GM12878 (cell line): ENCODE results near the gene MKRN2. TPM values are rescaled to one million over a fixed set of nuclear protein-coding genes. Genes with fewer than 3 reads are reported as not detected.

ENCODE experiments used
- ATAC-seq: fragments of 200-7000 bp; cut with Tn5 transposase; 3 replicates; pipeline ENCODE4 v1.9.1; 2020; ENCODE audit warnings: mild to moderate bottlenecking, moderate library complexity
- BruUV-seq: library from RNA; stranded (reverse); fragments of 400-500 nt; replicated peaks from 2 replicates; lab custom pipeline; 2021; lab: Mats Ljungman, UMichigan
- CTCF ChIA-PET: fragments of 300-600 bp; sonication (Branson Sonifier 250); formaldehyde crosslinking; extraction: SDS; loops from one replicate; lab custom pipeline; 2021; ENCODE audit warnings: inconsistent platforms; lab: Yijun Ruan, JAX
- POLR2A ChIA-PET: fragments of 350-600 bp; formaldehyde crosslinking; extraction: SDS; loops from one replicate; lab custom pipeline; 2021; ENCODE audit warnings: inconsistent platforms; lab: Charles Lee
- RAD21 ChIA-PET: fragments of 300-600 bp; sonication (Branson Sonifier 250); formaldehyde crosslinking; loops from one replicate; lab custom pipeline; 2023; ENCODE audit warnings: antibody characterized with exemption; ENCODE audit not compliant: unreplicated experiment; lab: Charles Lee
- SMC1A ChIA-PET: fragments of 300-600 bp; sonication (Branson Sonifier 250); formaldehyde crosslinking; loops from one replicate; lab custom pipeline; 2023; ENCODE audit not compliant: unreplicated experiment, uncharacterized antibody; lab: Charles Lee
- DNase-seq: peaks from one replicate; pipeline ENCODE4 v3.0.0-alpha.2; 2011; ENCODE audit warnings: low read depth, low spot score
- FAIRE-seq: peaks from 3 replicates; lab custom pipeline; 2011; peaks lifted over from hg19 to GRCh38; lab: Jason Lieb, UNC
- H2AFZ ChIP-seq: 2 replicates; pipeline ENCODE4 v1.6.0; 2011; ENCODE audit warnings: low read depth, low read length, control low read depth; ENCODE audit not compliant: control insufficient read depth
- H3K27ac ChIP-seq: 2 replicates; pipeline ENCODE4 v1.5.1; 2011; ENCODE audit warnings: control low read depth; ENCODE audit not compliant: control insufficient read depth, insufficient read depth
- H3K27me3 ChIP-seq, 2 experiments: replicated peaks in 1 of 2; 2 replicates each; pipeline versions ENCODE4 v1.6.0 to v1.6.1; 2011; ENCODE audit warnings: low read length in 1 of 2; ENCODE audit not compliant: control insufficient read depth in 2 of 2, insufficient read depth in 2 of 2
- H3K36me3 ChIP-seq, 2 experiments: 2 replicates each; pipeline ENCODE4 v1.5.1; 2011; ENCODE audit warnings: low read length in 1 of 2; ENCODE audit not compliant: control insufficient read depth in 2 of 2, insufficient read depth in 2 of 2
- H3K4me1 ChIP-seq: 2 replicates; pipeline ENCODE4 v1.6.1; 2011; ENCODE audit warnings: mild to moderate bottlenecking, low read length, moderate library complexity, mixed read lengths; ENCODE audit not compliant: control insufficient read depth, insufficient read depth
- H3K4me2 ChIP-seq: 2 replicates; pipeline ENCODE4 v1.6.0; 2011; ENCODE audit warnings: control low read depth; ENCODE audit not compliant: control insufficient read depth, insufficient read depth
- H3K4me3 ChIP-seq: fragments of 200-600 bp; sonication (generic); 2 replicates; pipeline ENCODE4 v1.5.1; 2016
- H3K79me2 ChIP-seq: 2 replicates; pipeline ENCODE4 v1.6.0; 2011; ENCODE audit warnings: low read length; ENCODE audit not compliant: control insufficient read depth, insufficient read depth
- H3K9ac ChIP-seq: 2 replicates; pipeline ENCODE4 v1.8.0; 2011; ENCODE audit warnings: low read length, control low read depth, mixed read lengths; ENCODE audit not compliant: control insufficient read depth, insufficient read depth
- H3K9me3 ChIP-seq: replicated peaks from 3 replicates; pipeline ENCODE4 v1.5.1; 2011; ENCODE audit warnings: mild to moderate bottlenecking, low read length; ENCODE audit not compliant: control insufficient read depth, insufficient read depth
- H4K20me1 ChIP-seq: 2 replicates; pipeline ENCODE4 v1.6.0; 2011; ENCODE audit not compliant: control insufficient read depth, insufficient read depth
- MTA3 ChIP-seq: IDR thresholded peaks from 2 replicates; pipeline ENCODE4 v1.6.1; 2012; ENCODE audit warnings: low read length, inconsistent platforms, borderline replicate concordance
- NBN ChIP-seq: fragments of 450-650 bp; IDR thresholded peaks from 2 replicates; pipeline ENCODE4 v1.6.1; 2016
- RAD51 ChIP-seq: fragments of 450-650 bp; IDR thresholded peaks from 2 replicates; pipeline ENCODE4 v1.6.1; 2016; ENCODE audit warnings: moderate library complexity, mild to moderate bottlenecking, inconsistent platforms
- SPI1 ChIP-seq: IDR thresholded peaks from 2 replicates; pipeline ENCODE4 v1.6.1; 2011; ENCODE audit warnings: low read depth, mild to moderate bottlenecking, low read length, moderate library complexity, borderline replicate concordance; ENCODE audit not compliant: insufficient read depth
- SUPT20H ChIP-seq: IDR thresholded peaks from 2 replicates; pipeline ENCODE4 v1.6.1; 2011; ENCODE audit warnings: low read depth, mild to moderate bottlenecking, low read length, moderate library complexity, borderline replicate concordance; ENCODE audit not compliant: control insufficient read depth
- WGBS: methylation state at CpG from one replicate; pipeline ENCODE4 v1.1.6; 2016; ENCODE audit warnings: low lambda C conversion rate; ENCODE audit not compliant: insufficient replicate concordance, insufficient coverage; ENCODE audit errors: missing lambda C conversion rate; 5-methylcytosine and 5-hydroxymethylcytosine counted together
- in situ Hi-C: fragments of 300-500 bp; cut with MboI; formaldehyde crosslinking; loops from 9 replicates; pipeline ENCODE4 v1.14.3; 2018; ENCODE audit warnings: mixed read lengths
- intact Hi-C: fragments of 100-400 bp; cut with micrococcal nuclease; formaldehyde crosslinking; loops from one replicate; pipeline ENCODE4 v1.14.2; 2022; ENCODE audit not compliant: unreplicated experiment
- polyA plus RNA-seq, 11 experiments: library from polyadenylated mRNA; depleted of rRNA in 4 of 11; unstranded in 6 of 11; stranded (reverse) in 5 of 11; fragments of >200 nt; fragmentation: Nextera tagmentation in 4 of 11; fragmentation: Illumina TruSeq in 1 of 11; extraction: Ambion mirVana in 4 of 11; extraction: Trizol in 1 of 11; gene quantifications; 1 replicate in 1 of 11; 2 replicates in 10 of 11; pipeline versions ENCODE4 v1.2.1 to v1.2.3, GENCODE V29; 2011 to 2016; ENCODE audit warnings: inconsistent platforms in 2 of 11, missing spikeins in 2 of 11, low read depth in 1 of 11
- total RNA-seq, 4 experiments: library from RNA; depleted of rRNA in 3 of 4; stranded (reverse); fragments of >200 nt in 3 of 4; fragmentation: Illumina TruSeq in 1 of 4; extraction: Trizol in 1 of 4; gene quantifications; 2 replicates each; pipeline versions ENCODE4 v1.2.1 to v1.2.3, GENCODE V29; 2013 to 2021
- TF ChIP-seq, protein P1 (sequence below): IDR thresholded peaks from 2 replicates; pipeline ENCODE4 v1.6.1; 2012; ENCODE audit warnings: low read depth, low read length, improper control_type of control experiment
- TF ChIP-seq, protein P2 (sequence below): fragments of 150-350 bp; IDR thresholded peaks from 2 replicates; pipeline ENCODE4 v1.6.1; 2016; ENCODE audit warnings: low read depth, low read length
- TF ChIP-seq, protein P3 (sequence below): fragments of 450-650 bp; conservative IDR thresholded peaks from 2 replicates; pipeline ENCODE4 v1.6.1; 2017; ENCODE audit warnings: mild to moderate bottlenecking, moderate library complexity
- TF ChIP-seq, protein P4 (sequence below), 3 experiments: IDR thresholded peaks in 2 of 3; conservative IDR thresholded peaks in 1 of 3; 2 replicates each; pipeline ENCODE4 v1.5.1; 2011; ENCODE audit warnings: low read depth in 3 of 3, low read length in 3 of 3, mild to moderate bottlenecking in 3 of 3, control low read depth in 2 of 3, moderate library complexity in 2 of 3, inconsistent platforms in 1 of 3, mixed read lengths in 1 of 3; ENCODE audit not compliant: control insufficient read depth in 2 of 3, insufficient read depth in 1 of 3; ENCODE audit errors: extremely low read depth in 1 of 3
- TF ChIP-seq, protein P5 (sequence below): IDR thresholded peaks from 2 replicates; pipeline ENCODE4 v1.6.1; 2012; ENCODE audit warnings: mild to moderate bottlenecking, low read depth, low read length

The MKRN2 gene
- total and polyA plus RNA-seq, 10 of the 15 experiments (the other 5 are each of a cell fraction or from before 2014, with no cell fraction given), result 15.4 to 40.7 (median 34.4) TPM

DNA sequence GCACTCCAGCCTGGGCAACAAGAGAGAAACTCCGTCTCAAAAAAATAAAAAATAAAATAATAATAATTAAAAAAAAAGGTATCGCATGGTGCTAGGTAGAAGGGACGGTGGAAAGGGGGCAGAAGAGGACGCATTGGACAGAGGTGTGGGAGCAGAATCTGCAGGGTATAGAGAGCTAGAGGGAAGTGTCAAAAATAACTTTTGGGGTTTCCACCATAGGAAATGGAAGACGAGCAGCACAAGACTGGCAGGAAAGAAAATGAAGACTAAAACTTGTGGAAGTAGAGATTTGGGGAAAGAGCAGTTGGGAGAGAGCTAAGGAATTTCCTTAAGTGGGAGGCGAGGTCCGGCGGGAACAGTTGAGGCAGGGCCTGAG lies 585 bp upstream of the MKRN2 start:
- peaks cover 16% of the 10 kb centered on the region for H3K4me1 ChIP-seq
- no peak for FAIRE-seq
- ChIA-PET RAD21 (interaction anchor here (1.0 kb wide), 3 partner anchors 71 to 103 kb away, joined by 3 to 4 read pairs (median 3); partner anchors contain the start of gene TSEN2), CTCF (interaction anchor here (0.5 to 1.5 kb wide), 3 partner anchors 11 to 72 kb away, joined by 3 to 4 read pairs (median 3); partner anchors contain the start of gene TSEN2), POLR2A (interaction anchor here (0.6 to 1.2 kb wide), 2 partner anchors 10 to 72 kb away, joined by 3 to 7 read pairs; partner anchors contain the start of gene TSEN2), SMC1A (interaction anchor here (0.7 to 5.6 kb wide), 4 partner anchors 10 to 403 kb away, joined by 3 to 38 read pairs (median 6); partner anchors contain the start of genes MKRN2OS and RAF1)
- H3K27ac ChIP-seq, result peak overlapping the region; percentile 89
- DNase-seq, result no peak
- BruUV-seq, result TSS peak; percentile 79
- H3K4me2 ChIP-seq, result peak overlapping the region; percentile 41
- H3K36me3 ChIP-seq, result no peaks in the 10 kb centered on the region
- no peaks in the 10 kb centered on the region for H3K9me3 ChIP-seq
- in situ Hi-C loops, result no loop called here
- no peak for ATAC-seq
- intact Hi-C loops, result loop anchor here (2.0 to 5.0 kb wide), 4 partner anchors 72 to 419 kb away; partner anchors contain the start of genes RPL32 and TSEN2
- peak overlapping the region; percentile 96 for H2AFZ ChIP-seq
- H3K79me2 ChIP-seq, result peaks cover 46% of the 10 kb centered on the region
- no peaks in the 10 kb centered on the region for H4K20me1 ChIP-seq
- WGBS, result 2% methylated on average over 8 of the region's 8 CpGs
- H3K4me3 ChIP-seq, result peak overlapping the region; percentile 95
- H3K27me3 ChIP-seq, result no peaks in the 10 kb centered on the region
- H3K9ac ChIP-seq, result peak overlapping the region; percentile 80
- TF ChIP-seq RAD51, result no peak
- TF ChIP-seq, protein P1, sequence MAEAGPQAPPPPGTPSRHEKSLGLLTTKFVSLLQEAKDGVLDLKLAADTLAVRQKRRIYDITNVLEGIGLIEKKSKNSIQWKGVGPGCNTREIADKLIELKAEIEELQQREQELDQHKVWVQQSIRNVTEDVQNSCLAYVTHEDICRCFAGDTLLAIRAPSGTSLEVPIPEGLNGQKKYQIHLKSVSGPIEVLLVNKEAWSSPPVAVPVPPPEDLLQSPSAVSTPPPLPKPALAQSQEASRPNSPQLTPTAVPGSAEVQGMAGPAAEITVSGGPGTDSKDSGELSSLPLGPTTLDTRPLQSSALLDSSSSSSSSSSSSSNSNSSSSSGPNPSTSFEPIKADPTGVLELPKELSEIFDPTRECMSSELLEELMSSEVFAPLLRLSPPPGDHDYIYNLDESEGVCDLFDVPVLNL, result no peak
- TF ChIP-seq NBN, result 0 out of 2 replicates have a peak, but pooled peaks have one; percentile 9
- TF ChIP-seq MTA3, result no peak
- TF ChIP-seq, protein P2, sequence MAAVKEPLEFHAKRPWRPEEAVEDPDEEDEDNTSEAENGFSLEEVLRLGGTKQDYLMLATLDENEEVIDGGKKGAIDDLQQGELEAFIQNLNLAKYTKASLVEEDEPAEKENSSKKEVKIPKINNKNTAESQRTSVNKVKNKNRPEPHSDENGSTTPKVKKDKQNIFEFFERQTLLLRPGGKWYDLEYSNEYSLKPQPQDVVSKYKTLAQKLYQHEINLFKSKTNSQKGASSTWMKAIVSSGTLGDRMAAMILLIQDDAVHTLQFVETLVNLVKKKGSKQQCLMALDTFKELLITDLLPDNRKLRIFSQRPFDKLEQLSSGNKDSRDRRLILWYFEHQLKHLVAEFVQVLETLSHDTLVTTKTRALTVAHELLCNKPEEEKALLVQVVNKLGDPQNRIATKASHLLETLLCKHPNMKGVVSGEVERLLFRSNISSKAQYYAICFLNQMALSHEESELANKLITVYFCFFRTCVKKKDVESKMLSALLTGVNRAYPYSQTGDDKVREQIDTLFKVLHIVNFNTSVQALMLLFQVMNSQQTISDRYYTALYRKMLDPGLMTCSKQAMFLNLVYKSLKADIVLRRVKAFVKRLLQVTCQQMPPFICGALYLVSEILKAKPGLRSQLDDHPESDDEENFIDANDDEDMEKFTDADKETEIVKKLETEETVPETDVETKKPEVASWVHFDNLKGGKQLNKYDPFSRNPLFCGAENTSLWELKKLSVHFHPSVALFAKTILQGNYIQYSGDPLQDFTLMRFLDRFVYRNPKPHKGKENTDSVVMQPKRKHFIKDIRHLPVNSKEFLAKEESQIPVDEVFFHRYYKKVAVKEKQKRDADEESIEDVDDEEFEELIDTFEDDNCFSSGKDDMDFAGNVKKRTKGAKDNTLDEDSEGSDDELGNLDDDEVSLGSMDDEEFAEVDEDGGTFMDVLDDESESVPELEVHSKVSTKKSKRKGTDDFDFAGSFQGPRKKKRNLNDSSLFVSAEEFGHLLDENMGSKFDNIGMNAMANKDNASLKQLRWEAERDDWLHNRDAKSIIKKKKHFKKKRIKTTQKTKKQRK, result no peak
- no peak for TF ChIP-seq SPI1
- TF ChIP-seq SUPT20H, result no peak
- TF ChIP-seq, protein P3, sequence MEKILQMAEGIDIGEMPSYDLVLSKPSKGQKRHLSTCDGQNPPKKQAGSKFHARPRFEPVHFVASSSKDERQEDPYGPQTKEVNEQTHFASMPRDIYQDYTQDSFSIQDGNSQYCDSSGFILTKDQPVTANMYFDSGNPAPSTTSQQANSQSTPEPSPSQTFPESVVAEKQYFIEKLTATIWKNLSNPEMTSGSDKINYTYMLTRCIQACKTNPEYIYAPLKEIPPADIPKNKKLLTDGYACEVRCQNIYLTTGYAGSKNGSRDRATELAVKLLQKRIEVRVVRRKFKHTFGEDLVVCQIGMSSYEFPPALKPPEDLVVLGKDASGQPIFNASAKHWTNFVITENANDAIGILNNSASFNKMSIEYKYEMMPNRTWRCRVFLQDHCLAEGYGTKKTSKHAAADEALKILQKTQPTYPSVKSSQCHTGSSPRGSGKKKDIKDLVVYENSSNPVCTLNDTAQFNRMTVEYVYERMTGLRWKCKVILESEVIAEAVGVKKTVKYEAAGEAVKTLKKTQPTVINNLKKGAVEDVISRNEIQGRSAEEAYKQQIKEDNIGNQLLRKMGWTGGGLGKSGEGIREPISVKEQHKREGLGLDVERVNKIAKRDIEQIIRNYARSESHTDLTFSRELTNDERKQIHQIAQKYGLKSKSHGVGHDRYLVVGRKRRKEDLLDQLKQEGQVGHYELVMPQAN, result no peak
- TF ChIP-seq, protein P4, sequence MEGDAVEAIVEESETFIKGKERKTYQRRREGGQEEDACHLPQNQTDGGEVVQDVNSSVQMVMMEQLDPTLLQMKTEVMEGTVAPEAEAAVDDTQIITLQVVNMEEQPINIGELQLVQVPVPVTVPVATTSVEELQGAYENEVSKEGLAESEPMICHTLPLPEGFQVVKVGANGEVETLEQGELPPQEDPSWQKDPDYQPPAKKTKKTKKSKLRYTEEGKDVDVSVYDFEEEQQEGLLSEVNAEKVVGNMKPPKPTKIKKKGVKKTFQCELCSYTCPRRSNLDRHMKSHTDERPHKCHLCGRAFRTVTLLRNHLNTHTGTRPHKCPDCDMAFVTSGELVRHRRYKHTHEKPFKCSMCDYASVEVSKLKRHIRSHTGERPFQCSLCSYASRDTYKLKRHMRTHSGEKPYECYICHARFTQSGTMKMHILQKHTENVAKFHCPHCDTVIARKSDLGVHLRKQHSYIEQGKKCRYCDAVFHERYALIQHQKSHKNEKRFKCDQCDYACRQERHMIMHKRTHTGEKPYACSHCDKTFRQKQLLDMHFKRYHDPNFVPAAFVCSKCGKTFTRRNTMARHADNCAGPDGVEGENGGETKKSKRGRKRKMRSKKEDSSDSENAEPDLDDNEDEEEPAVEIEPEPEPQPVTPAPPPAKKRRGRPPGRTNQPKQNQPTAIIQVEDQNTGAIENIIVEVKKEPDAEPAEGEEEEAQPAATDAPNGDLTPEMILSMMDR (IDR thresholded peaks at IDR 0.05 in 2 of 3, conservative IDR thresholded peaks at IDR 0.05 in 1 of 3; ENCODE audit: control insufficient read depth in 2 of 3, extremely low read depth in 1 of 3, insufficient read depth in 1 of 3, low read depth in 3 of 3, low read length in 3 of 3), result no peak
- TF ChIP-seq, protein P5, sequence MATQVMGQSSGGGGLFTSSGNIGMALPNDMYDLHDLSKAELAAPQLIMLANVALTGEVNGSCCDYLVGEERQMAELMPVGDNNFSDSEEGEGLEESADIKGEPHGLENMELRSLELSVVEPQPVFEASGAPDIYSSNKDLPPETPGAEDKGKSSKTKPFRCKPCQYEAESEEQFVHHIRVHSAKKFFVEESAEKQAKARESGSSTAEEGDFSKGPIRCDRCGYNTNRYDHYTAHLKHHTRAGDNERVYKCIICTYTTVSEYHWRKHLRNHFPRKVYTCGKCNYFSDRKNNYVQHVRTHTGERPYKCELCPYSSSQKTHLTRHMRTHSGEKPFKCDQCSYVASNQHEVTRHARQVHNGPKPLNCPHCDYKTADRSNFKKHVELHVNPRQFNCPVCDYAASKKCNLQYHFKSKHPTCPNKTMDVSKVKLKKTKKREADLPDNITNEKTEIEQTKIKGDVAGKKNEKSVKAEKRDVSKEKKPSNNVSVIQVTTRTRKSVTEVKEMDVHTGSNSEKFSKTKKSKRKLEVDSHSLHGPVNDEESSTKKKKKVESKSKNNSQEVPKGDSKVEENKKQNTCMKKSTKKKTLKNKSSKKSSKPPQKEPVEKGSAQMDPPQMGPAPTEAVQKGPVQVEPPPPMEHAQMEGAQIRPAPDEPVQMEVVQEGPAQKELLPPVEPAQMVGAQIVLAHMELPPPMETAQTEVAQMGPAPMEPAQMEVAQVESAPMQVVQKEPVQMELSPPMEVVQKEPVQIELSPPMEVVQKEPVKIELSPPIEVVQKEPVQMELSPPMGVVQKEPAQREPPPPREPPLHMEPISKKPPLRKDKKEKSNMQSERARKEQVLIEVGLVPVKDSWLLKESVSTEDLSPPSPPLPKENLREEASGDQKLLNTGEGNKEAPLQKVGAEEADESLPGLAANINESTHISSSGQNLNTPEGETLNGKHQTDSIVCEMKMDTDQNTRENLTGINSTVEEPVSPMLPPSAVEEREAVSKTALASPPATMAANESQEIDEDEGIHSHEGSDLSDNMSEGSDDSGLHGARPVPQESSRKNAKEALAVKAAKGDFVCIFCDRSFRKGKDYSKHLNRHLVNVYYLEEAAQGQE, result no peak
